GF-D8 (cell line): Measurements from ENCODE around the gene KRT83.
"Not testable (repeated sequence)": the region's sequence is repeated elsewhere in the genome, so short reads cannot be mapped to it uniquely, and the experiment has no call there.

Experiments used
- DNase-seq: peaks from one replicate; lab custom pipeline; 2025; lab: John Stamatoyannopoulos, UW

KRT83 gene

GRCh38 chr12:52308806-52309425 lies 12.3 kb downstream of the KRT83 start:
- DNase-seq = no peak

GRCh38 chr12:52307836-52308805 lies 13.1 kb downstream of the KRT83 start:
- DNase-seq = no peak

DNA sequence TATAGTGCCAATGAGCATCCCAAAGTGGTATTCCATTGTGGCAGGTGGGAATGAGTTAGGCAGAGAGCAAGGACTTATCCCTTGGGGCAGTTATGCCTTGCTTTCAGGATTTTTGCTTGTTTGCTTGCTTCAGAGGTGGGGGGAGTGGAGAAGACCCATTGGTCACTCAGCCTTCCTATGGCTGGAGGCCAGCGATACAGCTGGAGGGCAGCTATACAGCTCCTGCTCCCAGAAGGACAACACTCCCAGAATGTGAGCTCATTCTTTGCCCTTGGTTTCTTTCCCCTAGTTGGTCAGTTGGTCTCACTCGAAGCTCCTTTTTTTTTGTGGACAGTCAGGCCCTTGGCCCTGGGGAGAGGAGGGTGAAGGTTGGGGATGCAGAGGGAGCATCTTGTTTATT lies 14.5 kb downstream of the KRT83 start:
- no peak for DNase-seq

DNA sequence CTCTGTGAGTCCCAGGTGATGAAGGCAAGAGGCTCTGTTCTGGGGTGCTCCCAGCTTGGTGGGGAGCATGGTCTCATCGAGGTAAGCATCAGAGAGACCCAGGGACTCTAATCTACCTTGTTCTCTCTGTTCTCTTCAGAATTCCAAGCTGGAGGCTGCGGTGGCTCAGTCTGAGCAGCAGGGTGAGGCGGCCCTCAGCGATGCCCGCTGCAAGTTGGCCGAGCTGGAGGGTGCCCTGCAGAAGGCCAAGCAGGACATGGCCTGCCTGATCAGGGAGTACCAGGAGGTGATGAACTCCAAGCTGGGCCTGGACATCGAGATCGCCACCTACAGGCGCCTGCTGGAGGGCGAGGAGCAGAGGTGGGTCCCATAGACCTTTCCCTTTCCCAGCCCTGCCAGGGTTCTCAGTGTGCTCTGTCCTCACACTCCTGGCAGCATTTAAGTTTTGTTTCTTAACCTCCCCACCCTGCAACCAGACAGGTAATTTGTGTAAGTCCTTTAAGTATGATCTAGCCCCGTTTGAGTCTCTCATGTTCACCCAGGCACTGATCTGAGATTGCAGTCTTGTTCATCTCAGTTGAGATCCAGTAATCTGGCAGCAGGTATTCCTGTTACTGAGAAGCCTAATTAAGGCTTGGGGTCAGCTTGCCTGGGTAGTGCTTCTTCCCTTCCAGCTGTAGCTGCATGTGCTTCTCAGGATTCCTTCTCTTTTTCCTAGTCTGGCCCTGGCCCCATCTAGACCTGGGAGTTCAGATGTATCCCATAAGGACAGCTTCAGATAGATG lies 15.1 kb downstream of the KRT83 start:
- no peak for DNase-seq

GRCh38 chr12:52304941-52305411 lies 16.2 kb downstream of the KRT83 start:
- DNase-seq = not testable (repeated sequence)

GRCh38 chr12:52302242-52302914 lies 18.8 kb downstream of the KRT83 start:
- not testable (repeated sequence) for DNase-seq

DNA sequence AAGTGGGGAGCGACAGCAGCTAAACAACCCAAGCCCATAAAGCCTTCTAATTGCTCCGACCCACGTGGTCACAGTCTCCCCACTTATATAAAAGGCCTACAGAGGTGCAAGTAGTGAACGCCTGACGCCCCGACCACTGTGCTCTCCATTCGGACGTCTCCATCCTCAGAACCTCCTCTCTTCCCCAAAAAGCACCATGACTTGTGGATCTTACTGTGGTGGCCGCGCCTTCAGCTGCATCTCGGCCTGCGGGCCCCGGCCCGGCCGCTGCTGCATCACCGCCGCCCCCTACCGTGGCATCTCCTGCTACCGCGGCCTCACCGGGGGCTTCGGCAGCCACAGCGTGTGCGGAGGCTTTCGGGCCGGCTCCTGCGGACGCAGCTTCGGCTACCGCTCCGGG lies 19.5 kb downstream of the KRT83 start:
- not testable (repeated sequence) for DNase-seq

GRCh38 chr12:52300796-52301691 lies 20.2 kb downstream of the KRT83 start:
- no peak for DNase-seq

GRCh38 chr12:52298677-52299190 lies 22.5 kb downstream of the KRT83 start:
- no peak for DNase-seq

GRCh38 chr12:52296572-52297215 lies 24.5 kb downstream of the KRT83 start:
- no peak for DNase-seq

DNA sequence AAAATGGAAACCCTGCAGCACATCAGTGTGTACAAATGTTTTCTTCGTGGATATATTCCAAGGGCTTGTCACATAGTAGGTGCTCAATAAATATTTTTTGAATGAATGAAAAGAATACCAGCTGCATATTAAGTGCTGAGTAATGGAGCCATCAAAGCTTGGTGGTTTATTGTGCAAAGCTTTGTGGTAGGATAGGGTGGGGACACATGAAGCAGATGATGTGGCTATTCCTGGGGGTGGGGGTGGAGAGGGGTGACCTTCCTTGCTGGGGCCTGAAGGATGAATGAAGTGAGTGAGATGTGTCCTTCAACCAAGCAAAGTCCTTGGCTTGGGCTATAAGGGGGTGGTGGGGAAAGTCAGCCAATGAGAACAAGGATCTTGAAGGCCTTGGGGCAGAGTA lies 25.5 kb downstream of the KRT83 start:
- no peak for DNase-seq

- DNase-seq = no peak
These were observed 26.4 kb downstream of the KRT83 start for GRCh38 chr12:52294803-52295202.

DNA sequence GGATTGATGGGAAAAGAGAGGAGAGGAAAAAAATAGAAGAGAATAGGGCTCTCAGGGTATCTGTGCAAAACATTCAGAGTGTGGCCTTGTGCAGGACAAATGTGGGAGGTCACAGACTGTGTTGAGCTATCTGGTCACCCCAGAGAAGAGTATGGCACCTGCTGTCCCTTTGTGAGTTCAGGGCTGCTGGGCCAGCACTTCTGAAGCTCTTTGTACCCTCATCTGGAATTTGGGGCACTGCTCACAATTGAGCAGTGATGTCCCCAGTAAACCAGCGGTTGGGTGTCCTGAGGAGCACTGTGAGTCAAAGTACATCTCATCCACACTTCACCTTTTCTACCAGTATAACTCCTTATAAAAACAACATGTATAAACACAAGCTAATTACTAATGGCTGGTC lies 27.3 kb downstream of the KRT83 start:
- no peak for DNase-seq

DNA sequence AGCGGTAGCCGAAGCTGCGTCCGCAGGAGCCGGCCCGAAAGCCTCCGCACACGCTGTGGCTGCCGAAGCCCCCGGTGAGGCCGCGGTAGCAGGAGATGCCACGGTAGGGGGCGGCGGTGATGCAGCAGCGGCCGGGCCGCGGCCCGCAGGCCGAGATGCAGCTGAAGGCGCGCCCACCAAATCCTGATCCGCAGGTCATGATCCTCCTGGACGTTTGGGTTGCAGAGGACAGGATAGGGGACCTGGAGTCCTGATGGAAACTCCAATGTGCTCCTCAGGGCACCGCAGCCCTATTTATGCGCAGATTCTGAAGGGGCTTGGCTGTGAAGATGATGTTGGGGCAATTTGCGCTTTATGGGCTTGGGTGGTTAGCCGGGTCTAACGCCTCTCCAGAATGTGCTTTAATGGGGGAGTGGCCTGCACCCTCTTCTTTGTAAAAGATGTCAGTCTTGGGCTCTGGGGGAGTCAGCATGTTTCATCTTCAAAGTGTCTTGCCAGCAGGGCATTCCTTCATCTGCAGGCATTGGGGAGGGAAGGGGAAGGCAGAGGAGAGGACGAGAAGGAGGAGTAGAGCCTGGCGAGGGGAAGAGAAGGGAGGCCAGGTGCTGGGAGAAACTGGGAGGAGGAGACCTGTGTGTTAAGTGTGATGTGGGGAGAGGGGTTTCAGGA lies 29.8 kb downstream of the KRT83 start, which contains the start of gene KRT81:
Gene KRT81, minus strand, starts transcription at position 268 of the 669 bp plus-strand sequence. Its CDS starts 69 bp downstream, at position 199.
- no peak for DNase-seq

DNA sequence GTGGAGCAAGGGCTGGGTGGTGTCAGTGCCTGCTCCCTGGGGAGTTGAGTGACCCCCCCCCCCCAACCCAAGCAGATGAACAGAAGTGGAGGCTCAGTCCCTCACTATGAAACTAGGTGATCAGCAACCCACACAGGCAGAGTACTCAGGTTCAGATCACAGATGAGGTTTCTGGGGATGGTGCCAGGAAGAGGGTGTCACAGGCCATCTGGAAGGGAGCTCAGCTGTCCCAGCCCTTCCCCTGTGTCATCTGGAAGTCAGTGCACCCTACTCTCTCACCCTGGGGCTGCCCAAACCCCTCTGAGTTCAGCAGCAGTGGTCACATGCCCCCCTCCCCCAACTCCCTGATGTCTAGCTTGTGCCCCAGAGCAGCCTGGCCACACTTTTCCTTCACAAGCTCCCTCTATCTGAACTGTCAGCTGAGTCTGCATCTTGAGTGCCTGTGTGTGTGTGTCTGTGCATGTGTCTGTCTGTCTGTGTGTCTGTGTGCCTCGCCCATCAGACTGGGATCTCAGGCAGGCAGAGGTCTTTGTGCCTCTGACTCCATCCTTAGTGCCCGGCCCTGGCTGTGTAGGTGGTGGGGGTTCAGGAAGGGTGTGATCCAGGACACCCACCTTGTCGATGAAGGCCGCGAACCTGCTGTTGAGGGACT lies 30.6 kb downstream of the KRT83 start:
- not testable (repeated sequence) for DNase-seq

DNA sequence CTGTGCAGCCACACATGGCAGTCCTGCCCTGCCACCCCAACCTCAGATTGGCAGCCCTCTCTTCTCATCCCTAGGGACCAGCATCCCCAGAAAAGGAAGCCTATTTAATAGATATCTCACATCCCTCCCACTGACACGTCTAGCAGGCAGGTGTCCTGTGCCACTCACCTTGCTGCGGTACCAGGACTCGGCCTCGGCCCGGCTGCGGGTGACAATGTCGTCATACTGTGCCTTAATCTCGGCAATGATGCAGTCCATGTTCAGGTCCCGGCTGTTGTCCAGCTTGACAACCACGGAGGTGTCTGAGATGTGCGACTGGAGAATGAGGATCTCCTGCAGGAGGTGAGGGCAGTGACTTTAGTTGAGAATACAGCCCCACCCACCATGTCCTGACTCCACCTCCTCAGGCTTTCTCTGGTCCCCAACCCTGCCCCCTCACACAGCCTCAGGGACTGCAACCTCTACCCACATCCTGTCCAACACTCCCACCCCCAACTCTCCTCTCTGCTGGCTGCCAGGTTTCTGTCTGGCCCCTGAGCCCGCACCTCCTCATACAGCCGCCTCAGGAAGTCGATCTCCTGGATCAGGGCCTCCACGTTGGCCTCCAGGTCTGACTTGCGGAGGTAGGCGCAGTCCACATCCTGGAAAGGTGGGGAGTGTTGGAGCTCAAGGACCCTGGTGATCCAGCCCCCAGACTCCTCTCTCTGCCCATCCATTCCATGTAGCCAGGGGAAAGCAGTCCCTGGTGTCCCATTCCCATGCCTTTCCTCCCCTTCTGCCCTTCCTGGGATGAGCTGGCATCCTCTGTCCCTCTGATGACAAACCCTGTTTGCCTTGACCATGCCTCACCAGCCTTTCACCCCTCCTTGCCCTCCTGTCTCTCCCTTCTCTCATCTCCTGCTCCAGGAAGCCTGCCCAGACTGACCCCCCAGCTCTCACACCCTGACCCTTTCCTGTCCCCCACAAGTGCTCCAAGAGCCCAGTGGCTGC lies 33.1 kb downstream of the KRT83 start:
- not testable (repeated sequence) for DNase-seq
